Measurements from ENCODE around the gene UBFD1.

UBFD1 gene

GRCh38 chr16:23566724-23567123 lies 9.2 kb downstream of the UBFD1 start:
- DNase-seq (ENCODE audit: insufficient read length, low spot score) (no peak), FAIRE-seq (no peak)
- TF ChIP-seq CTCF (IDR thresholded peaks at IDR 0.05; ENCODE audit: insufficient read depth, missing control alignments): no peak

DNA sequence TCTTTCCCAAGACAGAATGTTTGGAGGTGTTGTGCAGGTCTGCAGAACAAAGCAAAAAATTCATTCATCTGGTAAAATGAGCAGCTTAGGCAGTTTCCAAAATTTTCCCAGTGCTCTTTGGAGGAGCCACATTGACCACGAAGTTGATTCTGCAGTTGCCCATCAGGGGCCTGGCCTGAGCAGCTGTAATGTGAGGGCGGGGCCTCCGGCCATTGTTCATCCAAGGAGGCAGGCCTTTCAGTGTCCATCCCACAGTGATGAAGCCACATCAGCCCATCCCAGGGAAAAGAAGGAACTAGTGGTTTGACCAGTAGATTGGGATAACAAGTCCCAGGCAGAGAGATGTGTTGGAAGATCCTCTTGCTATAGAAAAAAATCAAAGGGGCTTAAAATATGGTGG lies 10.1 kb downstream of the UBFD1 start:
- DNase-seq (ENCODE audit: insufficient read length, low spot score): no peak
- no peak for TF ChIP-seq CTCF (IDR thresholded peaks at IDR 0.05; ENCODE audit: insufficient read depth, missing control alignments)
- no peak for FAIRE-seq

- FAIRE-seq: no peak
- TF ChIP-seq CTCF (IDR thresholded peaks at IDR 0.05; ENCODE audit: insufficient read depth, missing control alignments): no peak
- DNase-seq (ENCODE audit: insufficient read length, low spot score): no peak
These were observed 13.6 kb downstream of the UBFD1 start for GRCh38 chr16:23570992-23571632.

DNA sequence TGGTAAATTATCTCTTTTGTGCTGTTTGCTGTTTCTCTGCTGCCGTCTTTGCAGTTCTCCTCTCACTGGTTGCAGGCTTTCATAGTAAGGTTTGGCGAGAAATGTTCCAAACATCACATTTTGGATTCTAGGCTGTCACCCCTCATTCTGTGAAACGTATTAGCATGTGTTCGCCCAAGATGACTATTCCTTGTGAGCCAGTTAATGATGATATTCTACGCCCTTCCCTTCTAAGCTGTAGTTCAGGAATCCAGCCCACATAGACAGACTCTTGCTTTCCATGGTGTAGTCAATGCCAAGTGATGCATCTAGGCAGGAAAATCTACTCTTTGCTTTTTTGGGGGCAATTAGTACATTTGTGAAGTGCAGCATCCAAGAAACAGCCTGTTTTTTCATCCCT lies 14.4 kb downstream of the UBFD1 start:
- DNase-seq (ENCODE audit: insufficient read length, low spot score) (no peak), FAIRE-seq (no peak)
- TF ChIP-seq CTCF (IDR thresholded peaks at IDR 0.05; ENCODE audit: insufficient read depth, missing control alignments): no peak

DNA sequence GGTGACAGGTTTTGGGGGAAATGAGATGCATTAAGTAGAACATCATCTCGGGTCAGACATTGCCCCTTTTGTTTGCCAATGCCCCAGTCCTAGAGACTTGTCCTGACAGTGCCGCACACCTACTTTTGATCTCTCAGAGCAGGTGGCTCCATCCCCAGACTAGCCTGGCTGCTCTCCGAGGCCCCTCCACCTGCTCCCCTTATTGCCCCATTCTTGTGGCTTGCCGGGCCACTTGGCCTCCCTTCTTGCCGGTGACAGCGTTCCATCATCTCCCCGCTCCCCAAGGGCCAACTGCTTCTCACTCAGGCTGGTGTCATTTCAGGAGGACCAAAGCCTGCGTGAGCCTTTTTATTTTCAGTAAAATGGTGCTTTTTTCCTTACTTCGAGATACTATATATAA lies 14.9 kb downstream of the UBFD1 start:
- no peak for TF ChIP-seq CTCF (IDR thresholded peaks at IDR 0.05; ENCODE audit: insufficient read depth, missing control alignments)
- DNase-seq (ENCODE audit: insufficient read length, low spot score) (no peak), FAIRE-seq (no peak)

- FAIRE-seq (no peak), DNase-seq (ENCODE audit: insufficient read length, low spot score) (no peak)
- no peak for TF ChIP-seq CTCF (IDR thresholded peaks at IDR 0.05; ENCODE audit: insufficient read depth, missing control alignments)
These were observed 16.3 kb downstream of the UBFD1 start for GRCh38 chr16:23573817-23574216.

DNA sequence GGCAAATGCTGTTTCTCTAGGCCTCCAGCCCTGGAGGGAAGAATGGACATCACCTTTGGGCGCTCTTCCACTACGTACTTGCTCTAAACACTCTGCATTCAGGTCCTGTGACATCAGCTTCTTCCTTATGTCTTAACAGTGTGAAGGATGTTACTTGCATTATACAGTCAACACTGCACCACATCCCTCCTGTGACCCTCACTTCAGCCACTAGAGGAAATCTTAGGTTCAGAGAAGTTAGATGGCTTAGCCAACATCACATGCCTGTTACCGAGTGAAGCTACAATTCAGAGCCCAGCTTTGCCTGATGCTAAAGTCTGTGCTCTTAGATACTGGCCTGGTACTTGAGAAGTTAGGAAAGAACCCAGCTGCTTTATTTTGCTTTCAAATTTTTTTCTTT lies 18.3 kb downstream of the UBFD1 start:
- FAIRE-seq (no peak), DNase-seq (ENCODE audit: insufficient read length, low spot score) (no peak)
- TF ChIP-seq CTCF (IDR thresholded peaks at IDR 0.05; ENCODE audit: insufficient read depth, missing control alignments): no peak

Data from D721Med (cell line).